K562 (cell line): ENCODE results near the gene ADORA1. TPM values are rescaled to one million over a fixed set of nuclear protein-coding genes. Genes with fewer than 3 reads are reported as not detected.

Source experiments
- ATAC-seq: fragments of 200-7000 bp; cut with Tn5 transposase; 3 replicates; pipeline ENCODE4 v1.9.1; 2020; ENCODE audit warnings: moderate library complexity
- BruUV-seq: library from RNA; stranded (reverse); fragments of 400-500 nt; replicated peaks from 2 replicates; lab custom pipeline; 2021; lab: Mats Ljungman, UMichigan
- CTCF ChIA-PET: fragments of 300-600 bp; formaldehyde crosslinking; extraction: SDS; loops from one replicate; lab custom pipeline; 2021; ENCODE audit warnings: low intra/inter-chr PET ratio; lab: Yijun Ruan, JAX
- POLR2A ChIA-PET: fragments of 300-600, 350-650 bp; sonication (Branson Sonifier 250); formaldehyde crosslinking; extraction: SDS; loops from one replicate; lab custom pipeline; 2021; ENCODE audit warnings: antibody characterized with exemption, inconsistent platforms; lab: Yijun Ruan, JAX
- DNase-seq, 4 experiments: peaks; one replicate each; pipeline versions ENCODE4 v3.0.0 to v3.0.0-alpha.2; 2011 to 2018; ENCODE audit warnings: low spot score in 3 of 4, mixed read lengths in 3 of 4; ENCODE audit errors: extremely low read depth in 1 of 4
- FAIRE-seq: peaks from 2 replicates; lab custom pipeline; 2011; peaks lifted over from hg19 to GRCh38; lab: Jason Lieb, UNC
- H2AFZ ChIP-seq: 2 replicates; pipeline ENCODE4 v1.6.0; 2011; ENCODE audit warnings: low read depth, low read length, control low read depth, inconsistent platforms
- H3K27ac ChIP-seq: fragments of 200-600 bp; 3 replicates; pipeline ENCODE4 v1.8.0; 2011; ENCODE audit warnings: low read depth, mild to moderate bottlenecking, control low read depth, inconsistent platforms, low read length, moderate library complexity, mixed read lengths; ENCODE audit errors: extremely low read depth
- H3K27me3 ChIP-seq, 2 experiments: fragments of 300-600 bp in 1 of 2; 2 replicates in 1 of 2; 3 replicates in 1 of 2; pipeline versions ENCODE4 v1.6.0 to v1.8.0; 2011; ENCODE audit warnings: inconsistent platforms in 2 of 2, low read length in 2 of 2, mild to moderate bottlenecking in 1 of 2, mixed read lengths in 1 of 2, moderate library complexity in 1 of 2; ENCODE audit not compliant: control insufficient read depth in 2 of 2, insufficient read depth in 2 of 2
- H3K36me3 ChIP-seq: fragments of 300-600 bp; 3 replicates; pipeline ENCODE4 v1.8.0; 2011; ENCODE audit warnings: mild to moderate bottlenecking, low read length, inconsistent platforms; ENCODE audit not compliant: control insufficient read depth, insufficient read depth
- H3K4me1 ChIP-seq, 2 experiments: fragments of 200-600 bp in 1 of 2; replicated peaks in 1 of 2; 2 replicates in 1 of 2; 3 replicates in 1 of 2; pipeline versions ENCODE4 v1.5.1 to v1.8.0; 2011; ENCODE audit warnings: inconsistent platforms in 2 of 2, low read length in 2 of 2, mild to moderate bottlenecking in 1 of 2, mixed read lengths in 1 of 2, moderate library complexity in 1 of 2; ENCODE audit not compliant: control insufficient read depth in 2 of 2, insufficient read depth in 2 of 2
- H3K4me2 ChIP-seq: 2 replicates; pipeline ENCODE4 v1.6.1; 2011; ENCODE audit warnings: low read length, control low read depth, inconsistent platforms, mixed read lengths; ENCODE audit not compliant: insufficient read depth
- H3K4me3 ChIP-seq: fragments of 200-600 bp; sonication (generic), shearing (Covaris generic); 2 replicates; pipeline ENCODE4 v1.5.1; 2016; ENCODE audit warnings: control low read depth, inconsistent platforms
- H3K79me2 ChIP-seq: fragments of 200-600 bp; 3 replicates; pipeline ENCODE4 v1.8.0; 2011; ENCODE audit warnings: low read length, inconsistent platforms; ENCODE audit not compliant: control insufficient read depth, insufficient read depth
- H3K9ac ChIP-seq, 2 experiments: 2 replicates each; pipeline versions ENCODE4 v1.6.0 to v1.6.1; 2011; ENCODE audit warnings: low read depth in 2 of 2, low read length in 2 of 2, control low read depth in 1 of 2, inconsistent platforms in 1 of 2, mild to moderate bottlenecking in 1 of 2, mixed read lengths in 1 of 2; ENCODE audit not compliant: insufficient read depth in 1 of 2
- H3K9me1 ChIP-seq: one replicate; pipeline ENCODE4 v1.6.0; 2011; ENCODE audit warnings: inconsistent platforms, mild to moderate bottlenecking, low read length, moderate library complexity; ENCODE audit not compliant: control insufficient read depth, insufficient read depth
- H3K9me3 ChIP-seq: replicated peaks from 2 replicates; pipeline ENCODE4 v1.5.1; 2011; ENCODE audit warnings: low read depth, low read length, inconsistent platforms; ENCODE audit not compliant: control insufficient read depth, insufficient read depth
- H4K20me1 ChIP-seq: replicated peaks from 2 replicates; pipeline ENCODE4 v1.6.1; 2011; ENCODE audit warnings: low read length, inconsistent platforms, mixed read lengths; ENCODE audit not compliant: control insufficient read depth, insufficient read depth
- ELF2 ChIP-seq: fragments of 250-450 bp; sonication (Bioruptor Pico); IDR thresholded peaks from 2 replicates; pipeline ENCODE4 v1.5.0; 2021; ENCODE audit warnings: mild to moderate bottlenecking
- EP300 ChIP-seq: IDR thresholded peaks from 2 replicates; pipeline ENCODE4 v1.6.1; 2012; ENCODE audit warnings: low read length, improper control_type of control experiment
- ESRRB ChIP-seq: fragments of 250-450 bp; sonication (Bioruptor Pico); IDR thresholded peaks from 2 replicates; pipeline ENCODE4 v1.5.0; 2020; ENCODE audit warnings: mild to moderate bottlenecking, moderate library complexity, borderline replicate concordance
- MYC ChIP-seq, 2 experiments: fragments of 250-450 bp in 1 of 2; sonication (Bioruptor Pico) in 1 of 2; IDR thresholded peaks; 2 replicates each; pipeline versions ENCODE4 v1.5.1 to v1.6.1; 2012 to 2021; ENCODE audit warnings: low read depth in 2 of 2, borderline replicate concordance in 1 of 2, improper control_type of control experiment in 1 of 2, low read length in 1 of 2, mild to moderate bottlenecking in 1 of 2, moderate library complexity in 1 of 2
- NFIX ChIP-seq: fragments of 250-450 bp; sonication (Bioruptor Pico); IDR thresholded peaks from 2 replicates; pipeline ENCODE4 v1.4.0; 2020; ENCODE audit warnings: low read depth, mild to moderate bottlenecking, moderate library complexity
- OTX1 ChIP-seq: fragments of 450-650 bp; formaldehyde crosslinking; IDR thresholded peaks from 2 replicates; pipeline ENCODE4 v1.4.0; 2022; ENCODE audit warnings: mild to moderate bottlenecking
- RBM17 ChIP-seq: fragments of 200-400 bp; formaldehyde crosslinking; IDR thresholded peaks from 2 replicates; pipeline ENCODE4 v1.6.1; 2017; ENCODE audit warnings: low read depth, mild to moderate bottlenecking, low read length, borderline replicate concordance
- RFX7 ChIP-seq: fragments of 250-450 bp; sonication (Bioruptor Pico); IDR thresholded peaks from 2 replicates; pipeline ENCODE4 v1.5.1; 2021; ENCODE audit warnings: mild to moderate bottlenecking
- RUNX1 ChIP-seq: sonication (generic); IDR thresholded peaks from 2 replicates; pipeline ENCODE4 v1.6.1; 2016; ENCODE audit warnings: antibody characterized with exemption, low read depth
- SETDB1 ChIP-seq: IDR thresholded peaks from one replicate; pipeline ENCODE4 v1.6.1; 2012; ENCODE audit warnings: low read length, control low read depth, inconsistent platforms
- TAL1 ChIP-seq: fragments of 450-650 bp; IDR thresholded peaks from 2 replicates; pipeline ENCODE4 v1.6.1; 2016; ENCODE audit warnings: mild to moderate bottlenecking
- TRIM28 ChIP-seq: fragments of 450-650 bp; IDR thresholded peaks from 2 replicates; pipeline ENCODE4 v1.6.1; 2017
- ZNF24 ChIP-seq: fragments of 450-650 bp; IDR thresholded peaks from 2 replicates; pipeline ENCODE4 v1.6.1; 2016
- WGBS: fragments of 100-300 bp; shearing (Covaris generic); methylation state at CpG from one replicate; pipeline ENCODE4 v1.1.6; 2016; ENCODE audit warnings: low coverage, mixed read lengths; ENCODE audit not compliant: insufficient coverage; ENCODE audit errors: missing lambda C conversion rate; 5-methylcytosine and 5-hydroxymethylcytosine counted together
- in situ Hi-C: fragments of 300-500 bp; cut with MboI; formaldehyde crosslinking; loops from 4 replicates; pipeline ENCODE4 v1.15.0; 2018; ENCODE audit warnings: inconsistent platforms, mixed read lengths
- intact Hi-C: fragments of 100-400 bp; cut with micrococcal nuclease; formaldehyde crosslinking; loops from 2 replicates; pipeline ENCODE4 v1.14.2; 2022
- polyA plus RNA-seq, 8 experiments: library from polyadenylated mRNA; depleted of rRNA in 4 of 8; stranded (reverse) in 5 of 8; unstranded in 3 of 8; fragments of >200 nt; fragmentation: Nextera tagmentation in 2 of 8; fragmentation: Illumina TruSeq in 1 of 8; extraction: Ambion mirVana in 2 of 8; extraction: Trizol in 1 of 8; gene quantifications; 2 replicates each; pipeline versions ENCODE4 v1.2.1 to v1.2.3, GENCODE V29; 2011 to 2014; ENCODE audit warnings: inconsistent platforms in 1 of 8, missing spikeins in 1 of 8
- total RNA-seq, 7 experiments: library from RNA; depleted of rRNA in 6 of 7; stranded (reverse); fragments of >200 nt in 6 of 7; fragmentation: Illumina TruSeq in 2 of 7; extraction: Trizol in 2 of 7; gene quantifications; 2 replicates each; pipeline versions ENCODE4 v1.2.1 to v1.2.3, GENCODE V29; 2011 to 2021; ENCODE audit warnings: low replicate concordance in 1 of 7

Gene ADORA1
- total and polyA plus RNA-seq, 9 of the 15 experiments (the other 6 are each of a cell fraction or from before 2014, with no cell fraction given), result not detected

- H4K20me1 ChIP-seq, result no peaks in the 10 kb centered on the region; the same call in 1 of the 2 replicates
- H3K4me2 ChIP-seq, result no peak overlapping the region
- DNase-seq (no peak), ATAC-seq (no peak), FAIRE-seq (no peak)
- H3K9me1 ChIP-seq, result peaks cover 3% of the 10 kb centered on the region
- 0% methylated on average over 4 of the region's 4 CpGs for WGBS
- peaks cover 0 to 5% of the 10 kb centered on the region in 2 experiments; a peak in 1 of 5 replicates for H3K4me1 ChIP-seq
- peaks cover 15 to 27% of the 10 kb centered on the region in 2 experiments; a peak in 4 of 5 replicates for H3K27me3 ChIP-seq
- H3K79me2 ChIP-seq, result no peaks in the 10 kb centered on the region
- in situ Hi-C loops, result no loop called here
- CTCF ChIA-PET, result no interaction called here
- no peak overlapping the region for H3K4me3 ChIP-seq
- H2AFZ ChIP-seq, result no peak overlapping the region
- intact Hi-C loops, result no loop called here
- no peak overlapping the region for H3K9ac ChIP-seq
- H3K36me3 ChIP-seq, result no peaks in the 10 kb centered on the region
- no TSS peak for BruUV-seq
- TF ChIP-seq ELF2 (CRISPR knock-in tag) (no peak), RUNX1 (no peak), RBM17 (no peak), NFIX (CRISPR knock-in tag) (no peak), TAL1 (no peak), RFX7 (CRISPR knock-in tag) (no peak), EP300 (no peak), SETDB1 (no peak), ZNF24 (no peak), TRIM28 (no peak), ESRRB (CRISPR knock-in tag) (no peak), MYC (IDR thresholded peaks at IDR 0.05; ENCODE audit: low read depth, low read length) (no peak), MYC (CRISPR knock-in tag; IDR thresholded peaks at IDR 0.05; ENCODE audit: borderline replicate concordance, low read depth) (no peak), OTX1 (no peak)
- POLR2A ChIA-PET, result interaction anchor here (0.6 to 0.9 kb wide), 2 partner anchors 31 to 39 kb away, joined by 3 read pairs; no protein-coding TSS in a partner anchor
- no peaks in the 10 kb centered on the region for H3K9me3 ChIP-seq
- no peak overlapping the region for H3K27ac ChIP-seq
Observed at GRCh38 chr1:203113308-203113707, 14.2 kb upstream of the ADORA1 start.
